ENCODE results near the gene NCAM1. TPM values are rescaled to one million over a fixed set of nuclear protein-coding genes. Genes with fewer than 3 reads are reported as not detected.

The NCAM1 gene
- total and polyA plus RNA-seq, 2 donors (not counting 3 experiments of a cell fraction or from before 2014, with no cell fraction given) = 0.03 TPM; not detected in 1

- no peaks in the 10 kb centered on the region for H3K79me2 ChIP-seq (ENCODE audit: control insufficient read depth, insufficient read depth, low read length)
- H3K9me1 ChIP-seq (replicated peaks; ENCODE audit: control insufficient read depth, extremely low read depth, insufficient read depth, low read length) = no peaks in the 10 kb centered on the region
- no peaks in the 10 kb centered on the region for H3K27me3 ChIP-seq (ENCODE audit: control insufficient read depth in 2 of 2, insufficient read depth in 2 of 2, low read length in 2 of 2)
- TF ChIP-seq POLR2A (IDR thresholded peaks at IDR 0.05; ENCODE audit: low read depth, low read length) (no peak), JUN (IDR thresholded peaks at IDR 0.05; ENCODE audit: borderline replicate concordance, insufficient read depth, insufficient read length, low read depth) (no peak), FOS (IDR thresholded peaks at IDR 0.05; ENCODE audit: borderline replicate concordance, insufficient read depth, low read length) (no peak), MAX (IDR thresholded peaks at IDR 0.05; ENCODE audit: insufficient read depth, insufficient read length) (no peak), GATA2 (IDR thresholded peaks at IDR 0.05; ENCODE audit: insufficient read depth, insufficient read length, low read depth, low read length) (no peak), POLR2AphosphoS5 (IDR thresholded peaks at IDR 0.05; ENCODE audit: insufficient read depth, low read depth, low read length) (no peak), MYC (IDR thresholded peaks at IDR 0.05; ENCODE audit: low read depth, low read length) (no peak), EZH2 (IDR thresholded peaks at IDR 0.05; ENCODE audit: borderline replicate concordance, low read depth, low read length, severe bottlenecking) (no peak)
- TF ChIP-seq, protein P1, sequence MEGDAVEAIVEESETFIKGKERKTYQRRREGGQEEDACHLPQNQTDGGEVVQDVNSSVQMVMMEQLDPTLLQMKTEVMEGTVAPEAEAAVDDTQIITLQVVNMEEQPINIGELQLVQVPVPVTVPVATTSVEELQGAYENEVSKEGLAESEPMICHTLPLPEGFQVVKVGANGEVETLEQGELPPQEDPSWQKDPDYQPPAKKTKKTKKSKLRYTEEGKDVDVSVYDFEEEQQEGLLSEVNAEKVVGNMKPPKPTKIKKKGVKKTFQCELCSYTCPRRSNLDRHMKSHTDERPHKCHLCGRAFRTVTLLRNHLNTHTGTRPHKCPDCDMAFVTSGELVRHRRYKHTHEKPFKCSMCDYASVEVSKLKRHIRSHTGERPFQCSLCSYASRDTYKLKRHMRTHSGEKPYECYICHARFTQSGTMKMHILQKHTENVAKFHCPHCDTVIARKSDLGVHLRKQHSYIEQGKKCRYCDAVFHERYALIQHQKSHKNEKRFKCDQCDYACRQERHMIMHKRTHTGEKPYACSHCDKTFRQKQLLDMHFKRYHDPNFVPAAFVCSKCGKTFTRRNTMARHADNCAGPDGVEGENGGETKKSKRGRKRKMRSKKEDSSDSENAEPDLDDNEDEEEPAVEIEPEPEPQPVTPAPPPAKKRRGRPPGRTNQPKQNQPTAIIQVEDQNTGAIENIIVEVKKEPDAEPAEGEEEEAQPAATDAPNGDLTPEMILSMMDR (IDR thresholded peaks at IDR 0.05; ENCODE audit: extremely low read depth in 1 of 2, insufficient read depth in 1 of 2, low read depth in 1 of 2, low read length in 2 of 2) = no peak
- H3K4me1 ChIP-seq (ENCODE audit: control insufficient read depth, extremely low read depth, insufficient read depth, low read length) = no peaks in the 10 kb centered on the region
- H3K4me2 ChIP-seq (ENCODE audit: insufficient read depth, low read length) = no peak overlapping the region
- no peak for DNase-seq (ENCODE audit: low read depth, low spot score)
- no peaks in the 10 kb centered on the region for H4K20me1 ChIP-seq (replicated peaks; ENCODE audit: control insufficient read depth, extremely low read depth, insufficient read depth, low read length)
- intact Hi-C loops (cut with micrococcal nuclease) (no loop called here), dilution Hi-C loops (cut with MboI; ENCODE audit: extremely low pct_ligation_motif_present, low sequenced_read_pairs) (no loop called here)
- no peak overlapping the region for H3K9ac ChIP-seq (replicated peaks; ENCODE audit: extremely low read depth, insufficient read depth, low read length)
- BruUV-seq (replicated peaks) = no TSS peak
- FAIRE-seq = no peak
- H3K27ac ChIP-seq (ENCODE audit: insufficient read depth, low read depth, low read length) = no peak overlapping the region
- H3K36me3 ChIP-seq (ENCODE audit: control insufficient read depth in 2 of 2, extremely low read depth in 1 of 2, insufficient read depth in 2 of 2, low read length in 2 of 2) = no peaks in the 10 kb centered on the region
- POLR2A ChIA-PET = no interaction called here
- H3K9me3 ChIP-seq (replicated peaks; ENCODE audit: control insufficient read depth, insufficient read depth, low read length) = peaks cover 2% of the 10 kb centered on the region
- H3K4me3 ChIP-seq (replicated peaks in 1 of 3; ENCODE audit: insufficient read depth in 1 of 3, low read depth in 1 of 3, low read length in 3 of 3) = no peak overlapping the region
- H2AFZ ChIP-seq (ENCODE audit: low read depth, low read length) = no peak overlapping the region
- CTCF ChIA-PET = no interaction called here
Observed at GRCh38 chr11:113018913-113019312, 57.7 kb downstream of the NCAM1 start.

Measured in endothelial cell of umbilical vein (primary cell).